HepG2 (cell line): Measurements from ENCODE around the gene GCC1. TPM values are rescaled to one million over a fixed set of nuclear protein-coding genes. Genes with fewer than 3 reads are reported as not detected.

Source experiments
- ARHGAP35 ChIP-seq: sonication (generic); formaldehyde crosslinking; IDR thresholded peaks from 2 replicates; pipeline ENCODE4 v1.9.0; 2022; ENCODE audit warnings: mild to moderate bottlenecking, inconsistent platforms, moderate library complexity, missing genetic modification reagents, borderline replicate concordance
- ATF5 ChIP-seq: sonication (generic); formaldehyde crosslinking; IDR thresholded peaks from 2 replicates; pipeline ENCODE4 v1.4.0; 2020; ENCODE audit warnings: mild to moderate bottlenecking, low read depth, missing genetic modification reagents
- BCL3 ChIP-seq: sonication (generic); formaldehyde crosslinking; IDR thresholded peaks from 2 replicates; pipeline ENCODE4 v1.5.1; 2020; ENCODE audit warnings: mild to moderate bottlenecking, missing genetic modification reagents, moderate library complexity
- EHMT2 ChIP-seq: fragments of 200-600 bp; sonication (generic); IDR thresholded peaks from 2 replicates; pipeline ENCODE4 v1.7.0; 2017; ENCODE audit warnings: antibody characterized with exemption, low read depth, low read length, borderline replicate concordance
- GABPB1 ChIP-seq: IDR thresholded peaks from 2 replicates; pipeline ENCODE4 v1.6.1; 2016; ENCODE audit warnings: mild to moderate bottlenecking, missing genetic modification reagents, moderate library complexity, missing compliant biosample characterization
- IRF2 ChIP-seq: IDR thresholded peaks from 2 replicates; pipeline ENCODE4 v1.6.1; 2018; ENCODE audit warnings: missing genetic modification reagents, missing compliant biosample characterization
- KLF9 ChIP-seq: IDR thresholded peaks from 2 replicates; pipeline ENCODE4 v1.6.1; 2016; ENCODE audit warnings: low read depth
- NPAS2 ChIP-seq: sonication (generic); formaldehyde crosslinking; IDR thresholded peaks from 2 replicates; pipeline ENCODE4 v1.8.0; 2022; ENCODE audit warnings: mild to moderate bottlenecking, missing genetic modification reagents, borderline replicate concordance
- NR3C1 ChIP-seq: sonication (generic); formaldehyde crosslinking; IDR thresholded peaks from 2 replicates; pipeline ENCODE4 v1.4.0; 2020; ENCODE audit warnings: missing genetic modification reagents
- RFXANK ChIP-seq: IDR thresholded peaks from 2 replicates; pipeline ENCODE4 v1.6.1; 2016
- SAFB2 ChIP-seq: sonication (generic); formaldehyde crosslinking; IDR thresholded peaks from 2 replicates; pipeline ENCODE4 v1.5.1; 2020; ENCODE audit warnings: missing genetic modification reagents, low read depth, mild to moderate bottlenecking, borderline replicate concordance
- SETDB1 ChIP-seq: sonication (generic); formaldehyde crosslinking; IDR thresholded peaks from 2 replicates; pipeline ENCODE4 v1.5.1; 2020; ENCODE audit warnings: missing genetic modification reagents, mild to moderate bottlenecking, borderline replicate concordance
- SNAPC5 ChIP-seq: sonication (generic); formaldehyde crosslinking; IDR thresholded peaks from 2 replicates; pipeline ENCODE4 v1.8.1; 2023; ENCODE audit warnings: mild to moderate bottlenecking, missing genetic modification reagents, borderline replicate concordance
- SRSF1 ChIP-seq: fragments of 200-400 bp; formaldehyde crosslinking; optimal IDR thresholded peaks from 2 replicates; pipeline ENCODE3; 2017; ENCODE audit warnings: mild to moderate bottlenecking, low read depth, low read length, moderate library complexity
- SRSF9 ChIP-seq: fragments of 200-400 bp; formaldehyde crosslinking; IDR thresholded peaks from 2 replicates; pipeline ENCODE4 v1.6.1; 2018; ENCODE audit warnings: borderline replicate concordance, mild to moderate bottlenecking, low read depth, low read length; ENCODE audit not compliant: insufficient read depth, poor library complexity, severe bottlenecking
- TCF12 ChIP-seq, 2 experiments: fragments of 450-650 bp in 1 of 2; sonication (generic) in 1 of 2; formaldehyde crosslinking in 1 of 2; IDR thresholded peaks; 2 replicates each; pipeline versions ENCODE4 v1.6.1 to v1.8.0; 2017 to 2022; ENCODE audit warnings: antibody characterized with exemption in 1 of 2, mild to moderate bottlenecking in 1 of 2, missing genetic modification reagents in 1 of 2, moderate library complexity in 1 of 2
- TOE1 ChIP-seq: sonication (generic); formaldehyde crosslinking; IDR thresholded peaks from 2 replicates; pipeline ENCODE4 v1.4.0; 2020; ENCODE audit warnings: mild to moderate bottlenecking, missing genetic modification reagents
- YEATS4 ChIP-seq: sonication (generic); formaldehyde crosslinking; IDR thresholded peaks from 2 replicates; pipeline ENCODE4 v1.4.0; 2020; ENCODE audit warnings: missing genetic modification reagents, borderline replicate concordance
- ZBTB3 ChIP-seq: sonication (generic); formaldehyde crosslinking; IDR thresholded peaks from 2 replicates; pipeline ENCODE4 v1.4.0; 2020; ENCODE audit warnings: low read depth, mild to moderate bottlenecking, moderate library complexity, missing genetic modification reagents, borderline replicate concordance
- ZBTB34 ChIP-seq: sonication (generic); formaldehyde crosslinking; IDR thresholded peaks from 2 replicates; pipeline ENCODE4 v1.8.0; 2022; ENCODE audit warnings: mild to moderate bottlenecking, missing genetic modification reagents
- ZC3H4 ChIP-seq: sonication (generic); formaldehyde crosslinking; IDR thresholded peaks from 2 replicates; pipeline ENCODE4 v1.4.0; 2020; ENCODE audit warnings: missing genetic modification reagents, borderline replicate concordance
- ZNF136 ChIP-seq: sonication (generic); formaldehyde crosslinking; IDR thresholded peaks from 2 replicates; pipeline ENCODE4 v1.8.1; 2022; ENCODE audit warnings: low read depth, mild to moderate bottlenecking, moderate library complexity, missing genetic modification reagents
- ZNF263 ChIP-seq: sonication (generic); formaldehyde crosslinking; IDR thresholded peaks from 2 replicates; pipeline ENCODE4 v1.4.0; 2020; ENCODE audit warnings: missing genetic modification reagents
- ZNF446 ChIP-seq: sonication (generic); formaldehyde crosslinking; IDR thresholded peaks from 2 replicates; pipeline ENCODE4 v1.5.0; 2020; ENCODE audit warnings: mild to moderate bottlenecking, missing genetic modification reagents
- ZNF496 ChIP-seq: sonication (generic); formaldehyde crosslinking; IDR thresholded peaks from 2 replicates; pipeline ENCODE4 v1.8.1; 2023; ENCODE audit warnings: mild to moderate bottlenecking, moderate library complexity, missing genetic modification reagents; ENCODE audit not compliant: insufficient replicate concordance
- ZNF530 ChIP-seq: sonication (generic); formaldehyde crosslinking; IDR thresholded peaks from 2 replicates; pipeline ENCODE4 v1.5.0; 2020; ENCODE audit warnings: low read depth, mild to moderate bottlenecking, missing genetic modification reagents
- ZNF879 ChIP-seq: sonication (generic); formaldehyde crosslinking; IDR thresholded peaks from 2 replicates; pipeline ENCODE4 v1.8.1; 2023; ENCODE audit warnings: missing genetic modification reagents
- ZNF891 ChIP-seq: sonication (generic); formaldehyde crosslinking; IDR thresholded peaks from 2 replicates; pipeline ENCODE4 v1.5.0; 2020; ENCODE audit warnings: mild to moderate bottlenecking, missing genetic modification reagents
- polyA plus RNA-seq, 8 experiments: library from polyadenylated mRNA; depleted of rRNA in 3 of 8; stranded (reverse) in 7 of 8; unstranded in 1 of 8; fragments of >200 nt; fragmentation: Illumina TruSeq in 4 of 8; extraction: Trizol in 4 of 8; gene quantifications; 2 replicates each; pipeline versions ENCODE4 v1.2.1 to v1.2.3, GENCODE V29; 2011 to 2016; ENCODE audit warnings: low read depth in 4 of 8, missing spikeins in 1 of 8, mixed read lengths in 1 of 8; ENCODE audit not compliant: insufficient read depth in 1 of 8
- total RNA-seq, 5 experiments: library from RNA; depleted of rRNA; stranded (reverse); fragments of >200 nt; fragmentation: Illumina TruSeq; extraction: Trizol; gene quantifications; 2 replicates each; pipeline ENCODE4 v1.2.3, GENCODE V29; 2016; ENCODE audit warnings: low read depth in 1 of 5

Gene GCC1
- total and polyA plus RNA-seq, 2 of the 13 experiments (the other 11 are each of a cell fraction or from before 2014, with no cell fraction given), result 2.5 to 15.3 TPM

GRCh38 chr7:127588019-127588696 is 2.8 kb upstream of the GCC1 start, which contains the start of gene ARF5 (continued):
- no peak for TF ChIP-seq ZC3H4 (CRISPR knock-in tag)
- TF ChIP-seq EHMT2, result no peak
- no peak for TF ChIP-seq ATF5
- no peak for TF ChIP-seq RFXANK (CRISPR knock-in tag)
- TF ChIP-seq BCL3 (CRISPR knock-in tag), result no peak
- no peak for TF ChIP-seq KLF9
- no peak; the same call in 1 of the 2 replicates for TF ChIP-seq ZBTB3 (CRISPR knock-in tag)
- TF ChIP-seq ZBTB34 (CRISPR knock-in tag), result no peak
- no peak for TF ChIP-seq NR3C1
- no peak for TF ChIP-seq ZNF263 (CRISPR knock-in tag)
- no peak for TF ChIP-seq ZNF136 (CRISPR knock-in tag)
- TF ChIP-seq YEATS4 (CRISPR knock-in tag), result 0 out of 2 replicates have a peak, but pooled peaks have one; percentile 30
- no peak for TF ChIP-seq SAFB2 (CRISPR knock-in tag)
- no peak for TF ChIP-seq ZNF879
- no peak for TF ChIP-seq SRSF9
- TF ChIP-seq GABPB1, result peak; percentile 48; the same call in 1 of the 2 replicates
- no peak for TF ChIP-seq TCF12 (IDR thresholded peaks at IDR 0.05)
- TF ChIP-seq TCF12 (CRISPR knock-in tag; IDR thresholded peaks at IDR 0.05), result 0 out of 2 replicates have a peak, but pooled peaks have one; percentile 44
- no peak for TF ChIP-seq SNAPC5 (CRISPR knock-in tag)
- TF ChIP-seq ZNF530 (CRISPR knock-in tag), result no peak
- no peak for TF ChIP-seq SRSF1
- no peak for TF ChIP-seq IRF2 (CRISPR knock-in tag)
- no peak for TF ChIP-seq NPAS2 (CRISPR knock-in tag)
- no peak for TF ChIP-seq TOE1 (CRISPR knock-in tag)
- no peak for TF ChIP-seq ARHGAP35 (CRISPR knock-in tag)
- TF ChIP-seq ZNF446 (CRISPR knock-in tag), result no peak
- no peak for TF ChIP-seq SETDB1 (CRISPR knock-in tag)
- no peak for TF ChIP-seq ZNF496 (CRISPR knock-in tag)
- TF ChIP-seq ZNF891, result no peak
